HCT116 (cell line): ENCODE measurements around the gene SFXN1. TPM values are rescaled to one million over a fixed set of nuclear protein-coding genes. Genes with fewer than 3 reads are reported as not detected.

Experiments used
- ATAC-seq: fragments of 200-7000 bp; cut with Tn5 transposase; 2 replicates; pipeline ENCODE4 v1.9.1; 2020; ENCODE audit warnings: mild to moderate bottlenecking, moderate library complexity
- BruUV-seq: library from RNA; stranded (reverse); fragments of 400-500 nt; replicated peaks from 2 replicates; lab custom pipeline; 2021; lab: Mats Ljungman, UMichigan
- CTCF ChIA-PET: fragments of 300-600 bp; sonication (Branson Sonifier 250); formaldehyde crosslinking; loops from one replicate; lab custom pipeline; 2021; ENCODE audit warnings: antibody characterized with exemption; lab: Charles Lee
- POLR2A ChIA-PET: fragments of 300-600, 350-600 bp; sonication (Branson Sonifier 250); formaldehyde crosslinking; loops from one replicate; lab custom pipeline; 2021; ENCODE audit warnings: antibody characterized with exemption; lab: Charles Lee
- RAD21 ChIA-PET, 2 experiments: fragments of 300-600 bp; sonication (Branson Sonifier 250); formaldehyde crosslinking; loops; one replicate each; lab custom pipeline; 2023; ENCODE audit warnings: low total read pairs in 2 of 2; ENCODE audit not compliant: uncharacterized antibody in 2 of 2, unreplicated experiment in 2 of 2, low non-redundant PET in 1 of 2; lab: Charles Lee
- DNase-seq: peaks from one replicate; pipeline ENCODE4 v3.0.0-alpha.2; 2010; ENCODE audit warnings: low read depth, low spot score
- H2AFZ ChIP-seq: fragments of 200-600 bp; shearing (Covaris generic), sonication (generic); 2 replicates; pipeline ENCODE4 v1.6.1; 2017; ENCODE audit warnings: low read depth, mixed run types, mixed read lengths, antibody characterized with exemption, low read length; ENCODE audit not compliant: poor library complexity, severe bottlenecking
- H3K27ac ChIP-seq: 2 replicates; pipeline ENCODE4 v1.5.1; 2012; ENCODE audit warnings: low read depth, low read length
- H3K27me3 ChIP-seq: fragments of 200-600 bp; sonication (generic); 2 replicates; pipeline ENCODE4 v1.6.1; 2016; ENCODE audit warnings: mixed run types, low read length, mixed read lengths; ENCODE audit not compliant: insufficient read depth
- H3K36me3 ChIP-seq, 2 experiments: fragments of 200-500 bp in 1 of 2; fragments of 200-600 bp in 1 of 2; sonication (Bioruptor generic) in 1 of 2; sonication (generic) in 1 of 2; 2 replicates each; pipeline versions ENCODE4 v1.5.1 to v1.6.1; 2014 to 2016; ENCODE audit warnings: low read length in 2 of 2, inconsistent platforms in 1 of 2, mixed read lengths in 1 of 2, mixed run types in 1 of 2; ENCODE audit not compliant: insufficient read depth in 2 of 2, control insufficient read depth in 1 of 2
- H3K4me1 ChIP-seq, 2 experiments: fragments of 200-600 bp in 1 of 2; sonication (generic) in 1 of 2; 2 replicates each; pipeline versions ENCODE4 v1.5.1 to v1.6.1; 2012 to 2017; ENCODE audit warnings: low read length in 2 of 2, inconsistent platforms in 1 of 2, mild to moderate bottlenecking in 1 of 2, mixed read lengths in 1 of 2, mixed run types in 1 of 2, moderate library complexity in 1 of 2; ENCODE audit not compliant: insufficient read depth in 2 of 2, control insufficient read depth in 1 of 2
- H3K4me2 ChIP-seq: fragments of 200-600 bp; sonication (generic); 2 replicates; pipeline ENCODE4 v1.6.1; 2017; ENCODE audit warnings: mixed run types, low read length, mixed read lengths
- H3K4me3 ChIP-seq, 2 experiments: fragments of 200-600 bp in 1 of 2; sonication (generic) in 1 of 2; replicated peaks in 1 of 2; 2 replicates each; pipeline ENCODE4 v1.5.1; 2011 to 2016; ENCODE audit warnings: low read length in 2 of 2, control low read depth in 1 of 2, low read depth in 1 of 2, mild to moderate bottlenecking in 1 of 2, mixed read lengths in 1 of 2, mixed run types in 1 of 2
- H3K79me2 ChIP-seq: fragments of 200-600 bp; sonication (generic); 2 replicates; pipeline ENCODE4 v1.6.1; 2017; ENCODE audit warnings: mild to moderate bottlenecking, mixed run types, low read length, moderate library complexity, mixed read lengths; ENCODE audit not compliant: insufficient read depth
- H3K9ac ChIP-seq: fragments of 200-600 bp; sonication (generic); 2 replicates; pipeline ENCODE4 v1.6.1; 2016; ENCODE audit warnings: low read length, mixed read lengths
- H3K9me2 ChIP-seq: fragments of 200-600 bp; sonication (generic), shearing (Covaris generic); 2 replicates; pipeline ENCODE4 v1.6.1; 2017; ENCODE audit warnings: mixed run types, mild to moderate bottlenecking, moderate library complexity; ENCODE audit not compliant: insufficient read depth
- H3K9me3 ChIP-seq, 2 experiments: fragments of 200-500 bp in 1 of 2; fragments of 200-600 bp in 1 of 2; sonication (Bioruptor generic) in 1 of 2; sonication (generic) in 1 of 2; 2 replicates each; pipeline ENCODE4 v1.6.1; 2014 to 2017; ENCODE audit warnings: low read length in 2 of 2, mixed read lengths in 2 of 2, inconsistent platforms in 1 of 2, low read depth in 1 of 2, mild to moderate bottlenecking in 1 of 2, mixed run types in 1 of 2, moderate library complexity in 1 of 2; ENCODE audit not compliant: control insufficient read depth in 1 of 2, insufficient read depth in 1 of 2
- H4K20me1 ChIP-seq: fragments of 200-600 bp; sonication (generic), shearing (Covaris generic); 2 replicates; pipeline ENCODE4 v1.6.1; 2017; ENCODE audit warnings: mixed run types, mild to moderate bottlenecking, moderate library complexity; ENCODE audit not compliant: insufficient read depth
- ATF3 ChIP-seq: IDR thresholded peaks from 2 replicates; pipeline ENCODE4 v1.6.1; 2012
- CBX3 ChIP-seq: IDR thresholded peaks from 2 replicates; pipeline ENCODE4 v1.6.1; 2012; ENCODE audit warnings: low read depth
- CEBPB ChIP-seq: IDR thresholded peaks from 2 replicates; pipeline ENCODE4 v1.6.1; 2012; ENCODE audit warnings: low read depth
- EZH2 ChIP-seq: fragments of 200-600 bp; sonication (generic); IDR thresholded peaks from 2 replicates; pipeline ENCODE4 v1.6.1; 2017; ENCODE audit warnings: antibody characterized with exemption, mixed run types
- JUND ChIP-seq: IDR thresholded peaks from 2 replicates; pipeline ENCODE4 v1.6.1; 2012
- MAX ChIP-seq: IDR thresholded peaks from 2 replicates; pipeline ENCODE4 v1.6.1; 2012
- POLR2AphosphoS5 ChIP-seq: IDR thresholded peaks from 2 replicates; pipeline ENCODE4 v1.6.1; 2011; ENCODE audit warnings: mild to moderate bottlenecking, low read depth, low read length, moderate library complexity
- RAD21 ChIP-seq: IDR thresholded peaks from 2 replicates; pipeline ENCODE4 v1.6.1; 2012; ENCODE audit warnings: low read depth, mild to moderate bottlenecking
- REST ChIP-seq: IDR thresholded peaks from 2 replicates; pipeline ENCODE4 v1.6.1; 2012; ENCODE audit warnings: low read depth
- SP1 ChIP-seq: IDR thresholded peaks from 2 replicates; pipeline ENCODE4 v1.6.1; 2012; ENCODE audit warnings: low read depth
- ZNF274 ChIP-seq: fragments of 200-500 bp; sonication (Bioruptor generic); IDR thresholded peaks from 2 replicates; pipeline ENCODE4 v1.6.1; 2014; ENCODE audit warnings: mild to moderate bottlenecking, low read depth, low read length, inconsistent platforms
- intact Hi-C: fragments of 100-400 bp; cut with micrococcal nuclease; formaldehyde crosslinking; loops from 2 replicates; pipeline ENCODE4 v1.10.0; 2022
- total RNA-seq: library from RNA; stranded (reverse); gene quantifications from one replicate; pipeline ENCODE4 v1.2.1, GENCODE V29; 2021; ENCODE audit not compliant: unreplicated experiment

Gene SFXN1
- total RNA-seq, 1 experiment from 2014 or later: 145 TPM

GRCh38 chr5:175556794-175557193 lies 78.4 kb downstream of the SFXN1 start:
- no peaks in the 10 kb centered on the region for H4K20me1 ChIP-seq
- intact Hi-C loops: no loop called here
- H3K36me3 ChIP-seq: no peaks in the 10 kb centered on the region
- ATAC-seq: no peak
- POLR2A ChIA-PET: no interaction called here
- H2AFZ ChIP-seq: no peak overlapping the region
- RAD21 ChIA-PET: no interaction called here
- H3K4me1 ChIP-seq: no peaks in the 10 kb centered on the region
- DNase-seq: no peak
- no peaks in the 10 kb centered on the region for H3K79me2 ChIP-seq
- H3K4me3 ChIP-seq: no peak overlapping the region
- BruUV-seq: no TSS peak
- CTCF ChIA-PET: interaction anchor here (0.9 kb wide), 1 partner anchor 23 kb away, joined by 4 read pairs; no protein-coding TSS in a partner anchor
- H3K9me3 ChIP-seq: no peaks in the 10 kb centered on the region
- H3K9ac ChIP-seq: no peak overlapping the region
- H3K27ac ChIP-seq: no peak overlapping the region
- H3K27me3 ChIP-seq: peaks cover 9% of the 10 kb centered on the region
- no peaks in the 10 kb centered on the region for H3K9me2 ChIP-seq
- TF ChIP-seq ZNF274 (no peak), POLR2AphosphoS5 (no peak), SP1 (no peak), RAD21 (no peak), EZH2 (no peak), CBX3 (no peak), CEBPB (no peak), ATF3 (no peak), JUND (no peak), MAX (no peak), REST (no peak)
- no peak overlapping the region for H3K4me2 ChIP-seq
